Spleen (tissue), 11 donors: ENCODE data around the gene COL5A1. TPM values are rescaled to one million over a fixed set of nuclear protein-coding genes. Genes with fewer than 3 reads are reported as not detected.

Source experiments
- DNase-seq: peaks from one replicate; pipeline ENCODE4 v3.0.0-alpha.2; 2020
- H3K27ac ChIP-seq, 8 donors: fragments of 200-600 bp; sonication (generic) in 7 of 8; 1 replicate in 4 of 8; 2 replicates in 4 of 8; pipeline versions ENCODE4 v1.5.0 to v1.8.0; 2016 to 2021; ENCODE audit warnings: inconsistent platforms in 4 of 8, mild to moderate bottlenecking in 4 of 8, moderate library complexity in 1 of 8
- H3K27me3 ChIP-seq, 7 donors: fragments of 200-600 bp; sonication (generic) in 6 of 7; replicated peaks in 1 of 7; 1 replicate in 4 of 7; 2 replicates in 3 of 7; pipeline versions ENCODE4 v1.5.0 to v1.8.0; 2016 to 2021; ENCODE audit warnings: inconsistent platforms in 3 of 7, mild to moderate bottlenecking in 1 of 7
- H3K36me3 ChIP-seq, 6 donors: fragments of 200-600 bp; sonication (generic) in 5 of 6; 1 replicate in 4 of 6; 2 replicates in 2 of 6; pipeline versions ENCODE4 v1.5.0 to v1.8.0; 2016 to 2021; ENCODE audit warnings: inconsistent platforms in 2 of 6
- H3K4me1 ChIP-seq, 6 donors: fragments of 200-600 bp; sonication (generic) in 5 of 6; 1 replicate in 3 of 6; 2 replicates in 3 of 6; pipeline versions ENCODE4 v1.5.0 to v1.8.0; 2016 to 2021; ENCODE audit warnings: inconsistent platforms in 3 of 6
- H3K4me3 ChIP-seq, 8 donors: fragments of 200-600 bp; sonication (generic) in 7 of 8; 1 replicate in 4 of 8; 2 replicates in 4 of 8; pipeline versions ENCODE4 v1.5.0 to v1.8.0; 2016 to 2021; ENCODE audit warnings: inconsistent platforms in 4 of 8, mild to moderate bottlenecking in 4 of 8, moderate library complexity in 2 of 8
- H3K9me3 ChIP-seq, 8 donors: fragments of 200-600 bp; sonication (generic) in 7 of 8; 1 replicate in 4 of 8; 2 replicates in 4 of 8; pipeline versions ENCODE4 v1.5.0 to v1.8.0; 2016 to 2021; ENCODE audit warnings: inconsistent platforms in 4 of 8
- CTCF ChIP-seq, 11 experiments: fragments of 200-600 bp in 7 of 11; fragments of 450-650 bp in 4 of 11; sonication (generic) in 4 of 11; IDR thresholded peaks in 8 of 11; conservative IDR thresholded peaks in 3 of 11; 1 replicate in 7 of 11; 2 replicates in 4 of 11; pipeline versions ENCODE4 v1.4.0 to v1.8.0; 2016 to 2021; ENCODE audit warnings: antibody characterized with exemption in 11 of 11, inconsistent platforms in 4 of 11, mild to moderate bottlenecking in 1 of 11
- POLR2A ChIP-seq, 3 donors: fragments of 450-650 bp; IDR thresholded peaks; one replicate each; pipeline ENCODE4 v1.5.1; 2017; ENCODE audit warnings: antibody characterized with exemption in 3 of 3, mild to moderate bottlenecking in 1 of 3
- POLR2AphosphoS5 ChIP-seq, 3 donors: sonication (generic); formaldehyde crosslinking; IDR thresholded peaks; one replicate each; pipeline ENCODE4 v1.5.1; 2017; ENCODE audit warnings: antibody characterized with exemption in 3 of 3
- WGBS, 5 donors: extraction: QIAGEN DNeasy Blood & Tissue Kit in 3 of 5; methylation state at CpG; one replicate each; pipeline versions ENCODE4 v1.1.5 to v1.1.7; 2013 to 2018; 5-methylcytosine and 5-hydroxymethylcytosine counted together
- intact Hi-C: fragments of 100-400 bp; cut with DNase I; formaldehyde crosslinking; loops from one replicate; pipeline ENCODE4 v1.15.0; 2023; ENCODE audit warnings: low total_unique reads
- polyA plus RNA-seq, 3 donors: library from polyadenylated mRNA; stranded (reverse); fragments of 200-250 nt; gene quantifications; one replicate each; pipeline ENCODE4 v1.2.1, GENCODE V29; 2013
- total RNA-seq, 7 donors: library from RNA; depleted of rRNA in 3 of 7; stranded (reverse); fragments of >200 nt in 3 of 7; fragmentation: NEBNext Ultra II Directional in 4 of 7; extraction: Animal tissue kit (Norgen Biotek cat#: 25700) in 4 of 7; gene quantifications; one replicate each; pipeline versions ENCODE4 v1.1.0 to v1.2.1, GENCODE V29; 2016 to 2021
- donor health status: healthy with polysubstance abuse.
- donor health status: DM: no; HTN: no; CAD: no; lungs with moderate emphysema.
- donor health status: DM: no; HTN: no; CAD: no.
- donor health status: Bipolar disorder and iron deficiency.
- donor health status: healthy.
- donor health status: DM: no; HTN: no; CAD: no.
- donor health status: DM: yes; HTN: yes; CAD: no.

The COL5A1 gene
- total and polyA plus RNA-seq, 10 donors: 2.6 to 50.6 (median 23.7) TPM

GRCh38 chr9:134736791-134737497, 95.3 kb downstream of the COL5A1 start:
- Histone ChIP-seq H3K9me3 (no peaks in the 10 kb centered on the region), H3K36me3 (peaks cover 0 to 4% (median 0%) of the 10 kb centered on the region in 6 donors), H3K4me1 (peaks cover 0 to 7% (median 2%) of the 10 kb centered on the region in 6 donors), H3K27ac (no peak overlapping the region), H3K27me3 (peaks cover 0 to 7% (median 0%) of the 10 kb centered on the region in 7 donors), H3K4me3 (no peak overlapping the region)
- no peak for TF ChIP-seq CTCF (IDR thresholded peaks at IDR 0.05 in 8 of 11, conservative IDR thresholded peaks at IDR 0.05 in 3 of 11)
- 73 to 92% (median 73%) methylated on average over 9 to 18 of the region's 18 CpGs for WGBS, 5 donors
- no peak for DNase-seq
- intact Hi-C loops: no loop called here

- no peak for TF ChIP-seq POLR2A (IDR thresholded peaks at IDR 0.05)
- Histone ChIP-seq H3K27ac (no peak overlapping the region), H3K36me3 (peaks cover 0 to 4% (median 0%) of the 10 kb centered on the region in 6 donors), H3K9me3 (no peaks in the 10 kb centered on the region), H3K27me3 (peaks cover 0 to 7% (median 0%) of the 10 kb centered on the region in 7 donors), H3K4me3 (no peak overlapping the region), H3K4me1 (peaks cover 0 to 7% (median 2%) of the 10 kb centered on the region in 6 donors)
- no peak for DNase-seq
- WGBS, 5 donors: 87 to 90% (median 89%) methylated on average over 18 to 26 of the region's 26 CpGs
- intact Hi-C loops: no loop called here
Measured at GRCh38 chr9:134737842-134738580, 96.4 kb downstream of the COL5A1 start.

GRCh38 chr9:134738869-134739659, 97.5 kb downstream of the COL5A1 start:
- peak in 1 of 3 donors; percentile 19 for TF ChIP-seq POLR2AphosphoS5 (IDR thresholded peaks at IDR 0.05)
- TF ChIP-seq POLR2A (IDR thresholded peaks at IDR 0.05): no peak
- TF ChIP-seq CTCF (IDR thresholded peaks at IDR 0.05 in 8 of 11, conservative IDR thresholded peaks at IDR 0.05 in 3 of 11): peak; percentile 57 to 87 (median 78)
- Histone ChIP-seq H3K27ac (no peak overlapping the region), H3K9me3 (no peaks in the 10 kb centered on the region), H3K4me3 (no peak overlapping the region), H3K27me3 (peaks cover 0 to 7% (median 0%) of the 10 kb centered on the region in 7 donors), H3K36me3 (peaks cover 0 to 13% (median 0%) of the 10 kb centered on the region in 6 donors), H3K4me1 (peaks cover 0 to 5% (median 0%) of the 10 kb centered on the region in 6 donors)
- 48 to 52% (median 51%) methylated on average over 29 to 31 of the region's 31 CpGs for WGBS, 5 donors
- intact Hi-C loops: no loop called here
- no peak for DNase-seq

GRCh38 chr9:134739660-134739968, 98.0 kb downstream of the COL5A1 start:
- no peaks in the 10 kb centered on the region for H3K9me3 ChIP-seq
- no peak overlapping the region for H3K27ac ChIP-seq
- peaks cover 0 to 7% (median 0%) of the 10 kb centered on the region in 7 donors for H3K27me3 ChIP-seq
- no peaks in the 10 kb centered on the region for H3K4me1 ChIP-seq
- TF ChIP-seq POLR2AphosphoS5 (IDR thresholded peaks at IDR 0.05): no peak
- no peak for TF ChIP-seq POLR2A (IDR thresholded peaks at IDR 0.05)
- TF ChIP-seq CTCF (IDR thresholded peaks at IDR 0.05 in 8 of 11, conservative IDR thresholded peaks at IDR 0.05 in 3 of 11): no peak
- intact Hi-C loops: no loop called here
- 88 to 95% (median 90%) methylated on average over 8 of the region's 8 CpGs for WGBS, 5 donors
- H3K36me3 ChIP-seq: peaks cover 0 to 19% (median 0%) of the 10 kb centered on the region in 6 donors
- no peak for DNase-seq
- no peak overlapping the region for H3K4me3 ChIP-seq
